Spleen (tissue), 7 donors: Measurements from ENCODE around the gene WASL.

Source experiments
- CTCF ChIP-seq, 11 experiments: fragments of 200-600 bp in 7 of 11; fragments of 450-650 bp in 4 of 11; sonication (generic) in 4 of 11; IDR thresholded peaks in 8 of 11; conservative IDR thresholded peaks in 3 of 11; 1 replicate in 7 of 11; 2 replicates in 4 of 11; pipeline versions ENCODE4 v1.4.0 to v1.8.0; 2016 to 2021; ENCODE audit warnings: antibody characterized with exemption in 11 of 11, inconsistent platforms in 4 of 11, mild to moderate bottlenecking in 1 of 11
- POLR2A ChIP-seq, 3 donors: fragments of 450-650 bp; IDR thresholded peaks; one replicate each; pipeline ENCODE4 v1.5.1; 2017; ENCODE audit warnings: antibody characterized with exemption in 3 of 3, mild to moderate bottlenecking in 1 of 3
- donor health status: DM: no; HTN: no; CAD: no; lungs with moderate emphysema.
- donor health status: DM: no; HTN: no; CAD: no.
- donor health status: DM: no; HTN: no; CAD: no.

GRCh38 chr7:123748734-123749536 is at the start of gene WASL:
- TF ChIP-seq CTCF (IDR thresholded peaks at IDR 0.05 in 8 of 11, conservative IDR thresholded peaks at IDR 0.05 in 3 of 11) (peak in 5 of 11 experiments; percentile 16 to 31 (median 23)), POLR2A (IDR thresholded peaks at IDR 0.05) (peak; percentile 79 to 93 (median 81))
